Aorta (tissue), 5 donors: Measurements from ENCODE around the gene BRD3. TPM values are rescaled to one million over a fixed set of nuclear protein-coding genes. Genes with fewer than 3 reads are reported as not detected.
A peak's percentile ranks its signal among the peaks of the same experiment; 100 is the strongest.

Experiments
- ATAC-seq: fragments of 200-7000 bp; cut with Tn5 transposase; one replicate; pipeline ENCODE4 v1.9.1; 2022; ENCODE audit warnings: moderate library complexity; ENCODE audit not compliant: low FRiP score
- DNase-seq, 2 donors: peaks; one replicate each; pipeline ENCODE4 v3.0.0-alpha.2; 2020
- H3K27ac ChIP-seq, 2 donors: one replicate each; pipeline ENCODE4 v1.5.1; 2013; ENCODE audit warnings: low read length in 2 of 2, mild to moderate bottlenecking in 2 of 2, moderate library complexity in 2 of 2, control low read depth in 1 of 2, inconsistent platforms in 1 of 2, low read depth in 1 of 2
- H3K27me3 ChIP-seq, 2 donors: one replicate each; pipeline ENCODE4 v1.6.1; 2013; ENCODE audit warnings: control low read depth in 1 of 2, low read length in 1 of 2, mild to moderate bottlenecking in 1 of 2, moderate library complexity in 1 of 2; ENCODE audit not compliant: insufficient read depth in 2 of 2, control insufficient read depth in 1 of 2
- H3K36me3 ChIP-seq, 2 donors: one replicate each; pipeline ENCODE4 v1.6.1; 2013; ENCODE audit warnings: control low read depth in 1 of 2, low read length in 1 of 2, mild to moderate bottlenecking in 1 of 2; ENCODE audit not compliant: insufficient read depth in 2 of 2, control insufficient read depth in 1 of 2
- H3K4me1 ChIP-seq, 2 donors: one replicate each; pipeline ENCODE4 v1.6.1; 2013; ENCODE audit warnings: low read length in 2 of 2, control low read depth in 1 of 2, mild to moderate bottlenecking in 1 of 2, moderate library complexity in 1 of 2; ENCODE audit not compliant: insufficient read depth in 2 of 2, control insufficient read depth in 1 of 2
- H3K4me3 ChIP-seq, 2 donors: one replicate each; pipeline ENCODE4 v1.5.1; 2013; ENCODE audit warnings: low read length in 2 of 2, control low read depth in 1 of 2, mild to moderate bottlenecking in 1 of 2
- H3K9me3 ChIP-seq: one replicate; pipeline ENCODE4 v1.6.1; 2013; ENCODE audit warnings: mild to moderate bottlenecking, low read length; ENCODE audit not compliant: control insufficient read depth
- WGBS, 2 donors: extraction: QIAGEN DNeasy Blood & Tissue Kit; methylation state at CpG; one replicate each; pipeline ENCODE4 v1.1.7; 2013; 5-methylcytosine and 5-hydroxymethylcytosine counted together
- intact Hi-C, 2 donors: fragments of 100-400 bp; cut with DNase I; formaldehyde crosslinking; loops; one replicate each; pipeline versions ENCODE4 v1.14.2 to v1.15.0; 2022
- polyA plus RNA-seq, 2 donors: library from polyadenylated mRNA; stranded (reverse); fragments of 200-250 nt; gene quantifications; one replicate each; pipeline ENCODE4 v1.2.3, GENCODE V29; 2013
- total RNA-seq, 2 donors: library from RNA; stranded (reverse); fragmentation: NEBNext Ultra II Directional; extraction: Animal tissue kit (Norgen Biotek cat#: 25700); gene quantifications; one replicate each; pipeline ENCODE4 v1.2.1, GENCODE V29; 2021
- donor health status: healthy with polysubstance abuse.
- donor health status: Bipolar disorder and iron deficiency.
- donor health status: DM: no; HTN: no; CAD: no.
- donor health status: DM: no; HTN: no; CAD: no.
- donor health status: DM: yes; HTN: yes; CAD: no.

The BRD3 gene
- total and polyA plus RNA-seq, 4 donors = 6.6 to 38.0 (median 19.5) TPM

DNA sequence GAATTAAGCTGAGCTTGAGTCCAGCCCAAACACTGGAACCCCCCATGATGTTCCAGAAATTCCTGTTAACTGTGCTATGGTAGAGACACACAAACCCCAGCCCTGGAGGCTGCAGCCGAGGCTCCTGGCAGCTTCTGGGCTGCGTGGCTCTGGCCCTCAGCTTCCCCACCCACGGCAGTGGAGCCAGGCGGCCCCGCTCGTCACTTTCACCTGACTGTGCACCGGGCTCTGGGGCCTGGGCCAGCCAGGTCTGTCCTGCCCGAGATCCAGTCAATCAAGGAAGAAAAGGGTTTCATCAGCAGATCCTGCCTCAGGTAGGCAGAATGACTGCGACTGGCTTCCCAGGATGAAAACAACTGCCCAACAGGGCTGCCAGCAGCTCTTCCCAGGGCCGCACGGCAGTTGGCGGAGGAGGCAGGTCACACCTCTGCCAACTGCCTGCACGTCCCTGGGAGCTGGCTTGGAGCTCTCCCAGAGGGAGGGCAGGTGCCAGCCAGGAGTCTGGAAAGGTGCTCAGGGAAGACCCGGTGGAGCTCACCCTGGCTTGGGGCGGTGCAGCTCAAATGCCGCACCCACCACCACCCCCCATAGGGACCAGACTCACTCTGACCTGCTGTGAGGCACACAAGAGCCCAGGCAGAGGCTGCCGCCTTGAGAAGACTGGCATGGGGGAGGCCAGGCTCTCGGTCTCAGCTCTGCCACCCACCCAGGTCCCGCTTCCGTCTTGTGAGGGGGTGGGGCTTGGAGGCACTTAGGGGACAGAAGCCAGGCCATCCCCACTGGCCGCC, 20.7 kb downstream of the BRD3 start:
- DNase-seq (no peak), ATAC-seq (no peak)
- WGBS, 2 donors = 85 to 87% methylated on average over 21 of the region's 21 CpGs
- H3K9me3 ChIP-seq = no peaks in the 10 kb centered on the region
- H3K27ac ChIP-seq = no peak overlapping the region
- intact Hi-C loops = no loop called here
- no peaks in the 10 kb centered on the region for H3K4me1 ChIP-seq
- H3K36me3 ChIP-seq = no peaks in the 10 kb centered on the region
- no peaks in the 10 kb centered on the region for H3K27me3 ChIP-seq
- H3K4me3 ChIP-seq = no peak overlapping the region

DNA sequence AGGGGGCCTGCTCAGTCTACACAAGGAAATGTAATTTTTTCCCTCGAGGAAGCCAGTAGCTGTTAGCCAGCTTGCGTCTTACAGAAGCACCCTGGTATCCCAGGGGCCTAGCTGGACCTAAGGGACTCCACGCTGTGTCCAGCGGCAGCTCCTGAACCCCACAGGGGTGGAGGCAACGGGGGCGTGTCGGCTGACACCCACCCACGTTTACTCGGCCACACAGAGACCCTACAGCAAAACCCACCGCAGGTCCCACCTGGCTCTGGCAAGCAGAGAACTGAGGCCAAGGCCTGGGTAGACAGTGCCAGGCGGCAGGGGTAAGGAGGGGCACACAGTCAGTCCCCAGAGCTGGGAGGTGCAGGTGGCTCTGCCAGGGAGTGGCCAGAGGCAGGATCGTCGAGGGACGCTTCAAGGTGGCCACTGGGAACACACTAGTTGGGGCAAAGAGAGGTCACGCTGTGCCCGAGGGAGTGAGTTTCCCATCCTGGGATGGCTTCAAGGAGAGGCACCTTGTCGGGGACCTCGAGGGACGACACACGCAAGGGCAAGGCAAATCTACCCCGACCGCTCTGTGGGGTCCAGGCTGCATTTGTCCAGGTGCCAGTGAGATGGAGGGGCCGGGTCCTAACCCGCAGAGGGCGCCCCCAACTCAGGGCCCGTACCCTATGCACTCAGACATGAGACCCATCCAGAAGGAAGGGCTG, 21.8 kb downstream of the BRD3 start:
- Histone ChIP-seq H3K9me3 (no peaks in the 10 kb centered on the region), H3K36me3 (peaks cover 0 to 2% of the 10 kb centered on the region in 2 donors), H3K27me3 (no peaks in the 10 kb centered on the region), H3K4me3 (no peak overlapping the region), H3K27ac (no peak overlapping the region), H3K4me1 (no peaks in the 10 kb centered on the region)
- DNase-seq (no peak), ATAC-seq (no peak)
- intact Hi-C loops = no loop called here
- WGBS, 2 donors = 83 to 84% methylated on average over 26 of the region's 26 CpGs

DNA sequence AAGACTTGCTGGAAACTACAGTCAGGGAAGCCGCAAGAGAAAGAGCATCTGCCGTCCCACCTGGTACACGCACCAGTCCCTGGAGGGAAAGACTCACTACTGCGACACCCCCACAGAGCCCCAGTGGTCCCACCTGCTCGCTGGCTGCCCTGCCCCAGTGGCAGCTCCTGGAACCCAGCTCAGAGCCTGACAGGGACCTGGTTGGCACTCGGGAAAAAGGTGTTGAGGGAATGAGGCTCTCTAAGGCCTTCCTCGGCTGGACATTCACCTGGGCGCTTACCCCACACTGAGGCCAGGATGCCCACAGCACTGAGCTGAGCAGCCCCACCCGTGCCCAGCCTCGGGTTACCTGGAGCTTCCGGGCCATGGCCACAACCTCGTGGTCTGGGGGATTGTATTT, 22.9 kb downstream of the BRD3 start:
- Histone ChIP-seq H3K4me1 (no peaks in the 10 kb centered on the region), H3K36me3 (peaks cover 2 to 3% of the 10 kb centered on the region in 2 donors), H3K9me3 (no peaks in the 10 kb centered on the region), H3K4me3 (no peak overlapping the region), H3K27ac (no peak overlapping the region), H3K27me3 (no peaks in the 10 kb centered on the region)
- DNase-seq (no peak), ATAC-seq (no peak)
- intact Hi-C loops = no loop called here
- 86 to 87% methylated on average over 12 of the region's 12 CpGs for WGBS, 2 donors

DNA sequence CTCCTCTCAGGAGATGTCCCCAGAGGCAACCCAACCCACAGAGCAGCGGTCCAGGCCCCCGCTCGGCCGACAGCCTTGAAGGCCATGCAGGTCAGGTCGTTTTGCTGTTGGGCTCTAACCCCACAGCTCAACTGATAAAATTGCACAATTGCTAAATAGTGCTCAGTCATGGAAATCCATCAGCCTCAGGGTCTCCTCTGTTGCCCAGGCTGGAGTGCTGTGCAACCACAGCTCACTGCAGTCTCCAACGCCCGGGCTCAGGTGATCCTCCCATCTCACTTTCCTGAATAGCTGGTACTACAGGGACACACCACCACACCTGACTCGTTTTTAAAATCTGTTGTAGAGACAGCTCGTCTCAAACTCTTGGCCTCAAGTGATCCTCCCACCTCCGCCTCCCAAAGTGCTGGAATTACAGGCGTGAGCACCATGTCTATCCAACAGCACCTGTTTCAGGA, 24.3 kb downstream of the BRD3 start:
- no peak for ATAC-seq

DNA sequence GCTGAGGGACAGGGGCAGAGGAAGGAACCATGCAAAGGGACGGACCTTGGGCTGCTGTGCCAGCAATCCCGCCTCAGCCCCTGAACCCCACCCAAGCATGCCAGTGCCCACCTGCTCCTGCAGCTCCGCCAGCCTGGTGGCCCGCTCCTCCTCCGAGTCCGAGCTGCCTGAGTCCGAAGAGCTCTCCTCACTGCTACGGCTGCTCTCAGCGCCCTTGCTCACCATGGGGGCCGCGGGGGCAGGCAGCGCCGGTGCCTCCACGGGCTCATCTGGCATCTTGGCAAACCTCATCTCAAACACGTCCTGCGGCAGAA, 26.2 kb downstream of the BRD3 start:
- H3K36me3 ChIP-seq = peaks cover 2 to 4% of the 10 kb centered on the region in 2 donors
- no peak overlapping the region for H3K4me3 ChIP-seq
- no peaks in the 10 kb centered on the region for H3K4me1 ChIP-seq
- H3K27me3 ChIP-seq = no peaks in the 10 kb centered on the region
- ATAC-seq (no peak), DNase-seq (peak; percentile 34 to 56)
- no peaks in the 10 kb centered on the region for H3K9me3 ChIP-seq
- WGBS, 2 donors = 89 to 92% methylated on average over 16 of the region's 16 CpGs
- intact Hi-C loops = no loop called here
- no peak overlapping the region for H3K27ac ChIP-seq

More for the DNA sequence above, 24.3 kb downstream of the BRD3 start:
- peaks cover 2 to 4% of the 10 kb centered on the region in 2 donors for H3K36me3 ChIP-seq
- no peak for DNase-seq
- no peaks in the 10 kb centered on the region for H3K27me3 ChIP-seq
- H3K9me3 ChIP-seq = no peaks in the 10 kb centered on the region
- WGBS, 2 donors = 86 to 90% methylated on average over 11 of the region's 11 CpGs
- intact Hi-C loops = no loop called here
- H3K27ac ChIP-seq = no peak overlapping the region
- no peak overlapping the region for H3K4me3 ChIP-seq
- H3K4me1 ChIP-seq = no peaks in the 10 kb centered on the region

DNA sequence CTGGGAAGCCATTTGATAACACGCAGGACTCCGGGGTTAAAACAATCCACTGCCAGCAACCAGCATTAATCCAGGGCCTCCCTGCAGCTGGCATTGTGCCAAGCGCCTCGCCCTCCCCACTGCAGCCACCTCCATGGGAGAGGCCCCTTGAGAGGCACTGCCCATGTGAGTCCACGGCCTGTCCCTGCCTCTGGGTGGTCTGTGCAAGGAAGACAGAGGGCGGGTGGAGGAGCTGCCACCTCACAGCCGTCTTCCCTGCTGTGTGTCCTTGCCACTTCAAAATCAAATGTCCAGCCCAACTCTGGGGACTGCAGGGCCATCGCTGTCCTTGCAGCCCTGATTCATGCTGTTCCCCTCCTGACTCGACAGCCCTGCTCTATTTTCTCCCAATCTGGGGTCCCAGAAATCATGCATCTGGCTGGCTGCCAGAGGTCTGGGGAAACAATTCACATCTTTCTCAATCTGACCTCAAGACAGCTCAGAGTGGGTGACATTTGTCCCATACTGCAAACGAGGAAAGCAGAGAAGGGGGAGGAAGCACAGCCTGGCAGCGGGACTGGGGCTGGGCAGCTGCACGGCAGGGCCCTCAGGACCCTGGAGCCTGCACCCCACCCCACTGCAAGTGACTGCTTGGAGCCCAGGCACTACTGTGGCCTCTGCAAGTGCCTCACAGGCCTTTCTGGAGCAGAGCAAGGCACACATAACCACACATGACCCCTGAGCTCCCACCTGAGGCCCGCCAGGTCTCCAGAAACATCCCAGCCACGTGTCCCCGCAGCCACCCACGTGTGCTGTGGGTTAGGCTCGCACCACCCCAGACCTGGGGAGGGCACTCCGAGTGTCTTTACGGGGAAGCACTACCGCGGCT, 26.8 kb downstream of the BRD3 start:
- Histone ChIP-seq H3K4me1 (no peaks in the 10 kb centered on the region), H3K27me3 (no peaks in the 10 kb centered on the region), H3K9me3 (no peaks in the 10 kb centered on the region), H3K4me3 (no peak overlapping the region), H3K27ac (no peak overlapping the region), H3K36me3 (peaks cover 2 to 4% of the 10 kb centered on the region in 2 donors)
- 73 to 74% methylated on average over 21 of the region's 21 CpGs for WGBS, 2 donors
- intact Hi-C loops = no loop called here
- DNase-seq (peak; percentile 40 to 74), ATAC-seq (no peak)

DNA sequence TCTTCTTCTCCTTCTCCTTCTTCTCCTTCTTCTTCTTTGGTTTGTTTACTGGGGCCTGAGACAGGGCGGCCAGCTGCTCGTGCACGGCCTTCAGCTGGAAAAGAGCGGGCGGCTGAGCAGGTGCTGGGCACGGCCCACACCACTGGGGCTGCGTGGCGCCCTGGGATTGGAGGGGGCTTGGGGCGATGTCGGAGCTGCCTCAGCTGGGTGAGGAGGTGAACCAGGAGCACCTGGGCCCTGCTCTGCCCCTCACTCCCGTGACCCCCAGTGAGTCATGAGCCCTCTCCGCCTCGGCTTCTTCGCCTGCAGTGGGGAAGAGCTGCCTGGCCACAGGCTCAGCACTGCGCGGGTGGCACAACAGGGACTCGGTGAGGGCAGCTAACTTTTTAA, 27.7 kb downstream of the BRD3 start:
- ATAC-seq (no peak), DNase-seq (peak; percentile 40 to 59)
- Histone ChIP-seq H3K4me3 (no peak overlapping the region), H3K4me1 (no peaks in the 10 kb centered on the region), H3K9me3 (no peaks in the 10 kb centered on the region), H3K27me3 (no peaks in the 10 kb centered on the region), H3K27ac (no peak overlapping the region), H3K36me3 (peaks cover 2 to 6% of the 10 kb centered on the region in 2 donors)
- WGBS, 2 donors = 96 to 97% methylated on average over 17 of the region's 17 CpGs
- intact Hi-C loops = no loop called here

DNA sequence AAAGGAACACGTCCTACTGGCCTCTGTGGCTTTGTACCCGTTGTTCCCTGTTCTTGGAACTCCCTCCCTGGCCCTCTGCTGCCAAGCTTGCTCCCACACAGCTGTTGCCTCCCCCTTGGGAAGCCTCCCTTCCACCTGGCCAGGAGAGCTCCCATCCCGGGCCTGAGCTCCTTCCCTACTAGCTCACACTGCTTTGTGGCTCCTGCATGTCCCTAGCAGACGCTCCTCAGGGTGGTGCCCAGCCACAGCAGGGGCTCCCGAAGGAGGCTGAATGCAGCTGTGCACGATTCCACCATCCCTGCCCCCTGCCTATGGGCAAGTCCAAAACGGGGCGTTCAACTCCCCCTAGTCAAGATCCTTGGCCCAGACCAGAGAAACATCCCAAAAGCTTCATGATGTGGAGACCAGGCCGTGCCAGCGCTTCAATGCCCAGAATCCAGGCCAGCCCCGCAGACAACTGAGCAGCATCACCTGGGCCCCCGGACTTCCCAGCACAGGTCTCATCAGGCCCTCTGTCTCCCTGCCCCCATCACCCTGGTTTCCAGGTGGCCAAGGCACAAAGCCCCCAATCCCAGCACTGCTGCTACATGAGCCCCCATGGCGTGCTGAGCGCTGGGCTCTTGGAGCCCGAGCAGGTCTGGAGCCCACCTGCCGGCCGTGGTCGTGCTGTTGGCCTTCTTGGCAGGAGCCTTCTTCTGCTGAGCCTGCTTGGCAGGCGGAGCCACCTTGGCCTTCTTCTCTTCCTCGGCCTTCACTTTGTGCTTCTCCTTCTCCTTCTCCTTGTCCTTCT, 28.2 kb downstream of the BRD3 start:
- H3K27me3 ChIP-seq = no peaks in the 10 kb centered on the region
- no peaks in the 10 kb centered on the region for H3K4me1 ChIP-seq
- intact Hi-C loops = no loop called here
- H3K9me3 ChIP-seq = no peaks in the 10 kb centered on the region
- peak; percentile 27 to 71 for DNase-seq
- 92 to 93% methylated on average over 20 of the region's 20 CpGs for WGBS, 2 donors
- H3K4me3 ChIP-seq = no peak overlapping the region
- no peak overlapping the region for H3K27ac ChIP-seq
- no peak for ATAC-seq
- H3K36me3 ChIP-seq = peaks cover 2 to 9% of the 10 kb centered on the region in 2 donors
